ENCODE measurements around the gene ADGRA1.

GRCh38 chr10:133039803-133040165 lies 47.9 kb upstream of the ADGRA1 start:
- TF ChIP-seq EZH2 (IDR thresholded peaks at IDR 0.05; ENCODE audit: low read length, missing control alignments): no peak
- TF ChIP-seq, protein P1, sequence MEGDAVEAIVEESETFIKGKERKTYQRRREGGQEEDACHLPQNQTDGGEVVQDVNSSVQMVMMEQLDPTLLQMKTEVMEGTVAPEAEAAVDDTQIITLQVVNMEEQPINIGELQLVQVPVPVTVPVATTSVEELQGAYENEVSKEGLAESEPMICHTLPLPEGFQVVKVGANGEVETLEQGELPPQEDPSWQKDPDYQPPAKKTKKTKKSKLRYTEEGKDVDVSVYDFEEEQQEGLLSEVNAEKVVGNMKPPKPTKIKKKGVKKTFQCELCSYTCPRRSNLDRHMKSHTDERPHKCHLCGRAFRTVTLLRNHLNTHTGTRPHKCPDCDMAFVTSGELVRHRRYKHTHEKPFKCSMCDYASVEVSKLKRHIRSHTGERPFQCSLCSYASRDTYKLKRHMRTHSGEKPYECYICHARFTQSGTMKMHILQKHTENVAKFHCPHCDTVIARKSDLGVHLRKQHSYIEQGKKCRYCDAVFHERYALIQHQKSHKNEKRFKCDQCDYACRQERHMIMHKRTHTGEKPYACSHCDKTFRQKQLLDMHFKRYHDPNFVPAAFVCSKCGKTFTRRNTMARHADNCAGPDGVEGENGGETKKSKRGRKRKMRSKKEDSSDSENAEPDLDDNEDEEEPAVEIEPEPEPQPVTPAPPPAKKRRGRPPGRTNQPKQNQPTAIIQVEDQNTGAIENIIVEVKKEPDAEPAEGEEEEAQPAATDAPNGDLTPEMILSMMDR (conservative IDR thresholded peaks at IDR 0.05 in 1 of 2, IDR thresholded peaks at IDR 0.05 in 1 of 2; ENCODE audit: low read depth in 1 of 2, low read length in 2 of 2): no peak
